HepG2 (cell line): ENCODE results near the gene CYP4F8. TPM values are rescaled to one million over a fixed set of nuclear protein-coding genes. Genes with fewer than 3 reads are reported as not detected.

Experiments
- HDAC1 ChIP-seq: sonication (generic); formaldehyde crosslinking; IDR thresholded peaks from 2 replicates; pipeline ENCODE4 v1.5.1; 2020; ENCODE audit warnings: mild to moderate bottlenecking, missing genetic modification reagents
- HNRNPL ChIP-seq: fragments of 200-400 bp; formaldehyde crosslinking; IDR thresholded peaks from 2 replicates; pipeline ENCODE4 v1.6.1; 2017; ENCODE audit warnings: mild to moderate bottlenecking, low read depth, low read length
- MAZ ChIP-seq, 2 experiments: sonication (generic) in 1 of 2; formaldehyde crosslinking in 1 of 2; IDR thresholded peaks; 2 replicates each; pipeline versions ENCODE4 v1.5.0 to v1.6.1; 2012 to 2020; ENCODE audit warnings: low read depth in 2 of 2, mild to moderate bottlenecking in 2 of 2, borderline replicate concordance in 1 of 2, improper control_type of control experiment in 1 of 2, low read length in 1 of 2, missing genetic modification reagents in 1 of 2, moderate library complexity in 1 of 2
- NRL ChIP-seq: sonication (generic); formaldehyde crosslinking; IDR thresholded peaks from 2 replicates; pipeline ENCODE4 v1.5.0; 2020; ENCODE audit warnings: missing genetic modification reagents, mild to moderate bottlenecking, moderate library complexity, borderline replicate concordance
- POLR2G ChIP-seq: fragments of 200-400 bp; formaldehyde crosslinking; IDR thresholded peaks from 2 replicates; pipeline ENCODE4 v1.6.1; 2018; ENCODE audit warnings: mild to moderate bottlenecking, low read depth, low read length, moderate library complexity
- RFXAP ChIP-seq: sonication (generic); formaldehyde crosslinking; IDR thresholded peaks from 2 replicates; pipeline ENCODE4 v1.4.0; 2020; ENCODE audit warnings: missing genetic modification reagents, borderline replicate concordance
- SP4 ChIP-seq: sonication (generic); formaldehyde crosslinking; IDR thresholded peaks from 2 replicates; pipeline ENCODE4 v1.8.1; 2023; ENCODE audit warnings: mild to moderate bottlenecking, missing genetic modification reagents
- THAP7 ChIP-seq: sonication (generic); formaldehyde crosslinking; IDR thresholded peaks from 2 replicates; pipeline ENCODE4 v1.8.1; 2023; ENCODE audit warnings: mild to moderate bottlenecking, missing genetic modification reagents
- TOPORS ChIP-seq: sonication (generic); formaldehyde crosslinking; IDR thresholded peaks from 2 replicates; pipeline ENCODE4 v1.8.0; 2023; ENCODE audit warnings: mild to moderate bottlenecking, missing genetic modification reagents
- ZMYM4 ChIP-seq: sonication (generic); formaldehyde crosslinking; IDR thresholded peaks from 2 replicates; pipeline ENCODE4 v1.8.1; 2023; ENCODE audit warnings: mild to moderate bottlenecking, missing genetic modification reagents
- ZNF501 ChIP-seq: sonication (generic); formaldehyde crosslinking; IDR thresholded peaks from 2 replicates; pipeline ENCODE4 v1.5.1; 2020; ENCODE audit warnings: mild to moderate bottlenecking, moderate library complexity, missing genetic modification reagents
- ZNF546 ChIP-seq: sonication (generic); formaldehyde crosslinking; conservative IDR thresholded peaks from 2 replicates; pipeline ENCODE4 v1.8.1; 2023; ENCODE audit warnings: mild to moderate bottlenecking, missing genetic modification reagents
- polyA plus RNA-seq, 8 experiments: library from polyadenylated mRNA; depleted of rRNA in 3 of 8; stranded (reverse) in 7 of 8; unstranded in 1 of 8; fragments of >200 nt; fragmentation: Illumina TruSeq in 4 of 8; extraction: Trizol in 4 of 8; gene quantifications; 2 replicates each; pipeline versions ENCODE4 v1.2.1 to v1.2.3, GENCODE V29; 2011 to 2016; ENCODE audit warnings: low read depth in 4 of 8, missing spikeins in 1 of 8, mixed read lengths in 1 of 8; ENCODE audit not compliant: insufficient read depth in 1 of 8
- total RNA-seq, 5 experiments: library from RNA; depleted of rRNA; stranded (reverse); fragments of >200 nt; fragmentation: Illumina TruSeq; extraction: Trizol; gene quantifications; 2 replicates each; pipeline ENCODE4 v1.2.3, GENCODE V29; 2016; ENCODE audit warnings: low read depth in 1 of 5
- TF ChIP-seq, protein P1 (sequence below): sonication (generic); formaldehyde crosslinking; IDR thresholded peaks from 2 replicates; pipeline ENCODE4 v1.4.0; 2020; ENCODE audit warnings: missing genetic modification reagents
- TF ChIP-seq, protein P2 (sequence below), 2 experiments: sonication (generic) in 1 of 2; formaldehyde crosslinking in 1 of 2; IDR thresholded peaks; 2 replicates each; pipeline versions ENCODE4 v1.5.1 to v1.6.1; 2011 to 2020; ENCODE audit warnings: borderline replicate concordance in 1 of 2, low read depth in 1 of 2, low read length in 1 of 2, mild to moderate bottlenecking in 1 of 2, missing genetic modification reagents in 1 of 2, moderate library complexity in 1 of 2
- TF ChIP-seq, protein P3 (sequence below): sonication (generic); formaldehyde crosslinking; IDR thresholded peaks from 2 replicates; pipeline ENCODE4 v1.4.0; 2020; ENCODE audit warnings: missing genetic modification reagents, borderline replicate concordance

The CYP4F8 gene
- total and polyA plus RNA-seq, 2 of the 13 experiments (the other 11 are each of a cell fraction or from before 2014, with no cell fraction given): not detected

DNA sequence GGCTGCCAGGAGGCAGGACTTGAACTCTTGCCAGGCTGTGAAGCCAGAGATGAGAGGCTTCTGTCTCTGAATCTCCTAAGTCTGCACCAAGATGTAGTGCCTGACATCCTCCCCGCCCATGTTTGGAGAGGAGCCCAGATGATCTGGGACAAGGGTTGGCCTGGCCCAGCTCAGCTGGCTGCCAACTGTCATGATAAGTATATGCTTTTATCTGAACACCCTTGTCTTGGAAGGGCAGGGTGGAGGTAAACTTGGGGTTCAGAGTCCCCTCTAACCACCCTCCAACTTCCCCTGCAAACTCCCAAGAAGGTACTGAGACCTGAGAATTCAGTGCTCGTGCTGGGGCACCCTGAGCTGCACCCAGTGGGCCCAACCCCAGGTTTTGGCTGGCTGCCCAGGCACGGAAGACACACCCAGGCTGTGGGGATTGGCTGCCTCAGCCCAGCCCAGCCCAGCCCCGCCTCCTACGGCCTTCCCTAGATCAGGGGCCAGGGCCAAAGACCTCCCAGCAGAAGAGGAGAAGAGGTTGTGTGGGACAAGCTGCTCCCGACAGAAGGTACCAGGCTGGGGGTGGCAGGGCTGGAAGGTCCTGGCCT is 57.7 kb downstream of the CYP4F8 start, which contains the start of gene CYP4F12 (continued):
- peak; percentile 73 for TF ChIP-seq ZNF501
- TF ChIP-seq, protein P1, sequence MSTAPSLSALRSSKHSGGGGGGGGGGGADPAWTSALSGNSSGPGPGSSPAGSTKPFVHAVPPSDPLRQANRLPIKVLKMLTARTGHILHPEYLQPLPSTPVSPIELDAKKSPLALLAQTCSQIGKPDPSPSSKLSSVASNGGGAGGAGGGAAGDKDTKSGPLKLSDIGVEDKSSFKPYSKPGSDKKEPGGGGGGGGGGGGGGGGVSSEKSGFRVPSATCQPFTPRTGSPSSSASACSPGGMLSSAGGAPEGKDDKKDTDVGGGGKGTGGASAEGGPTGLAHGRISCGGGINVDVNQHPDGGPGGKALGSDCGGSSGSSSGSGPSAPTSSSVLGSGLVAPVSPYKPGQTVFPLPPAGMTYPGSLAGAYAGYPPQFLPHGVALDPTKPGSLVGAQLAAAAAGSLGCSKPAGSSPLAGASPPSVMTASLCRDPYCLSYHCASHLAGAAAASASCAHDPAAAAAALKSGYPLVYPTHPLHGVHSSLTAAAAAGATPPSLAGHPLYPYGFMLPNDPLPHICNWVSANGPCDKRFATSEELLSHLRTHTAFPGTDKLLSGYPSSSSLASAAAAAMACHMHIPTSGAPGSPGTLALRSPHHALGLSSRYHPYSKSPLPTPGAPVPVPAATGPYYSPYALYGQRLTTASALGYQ (CRISPR knock-in tag): 0 out of 2 replicates have a peak, but pooled peaks have one; percentile 13
- no peak for TF ChIP-seq HDAC1
- TF ChIP-seq, protein P2, sequence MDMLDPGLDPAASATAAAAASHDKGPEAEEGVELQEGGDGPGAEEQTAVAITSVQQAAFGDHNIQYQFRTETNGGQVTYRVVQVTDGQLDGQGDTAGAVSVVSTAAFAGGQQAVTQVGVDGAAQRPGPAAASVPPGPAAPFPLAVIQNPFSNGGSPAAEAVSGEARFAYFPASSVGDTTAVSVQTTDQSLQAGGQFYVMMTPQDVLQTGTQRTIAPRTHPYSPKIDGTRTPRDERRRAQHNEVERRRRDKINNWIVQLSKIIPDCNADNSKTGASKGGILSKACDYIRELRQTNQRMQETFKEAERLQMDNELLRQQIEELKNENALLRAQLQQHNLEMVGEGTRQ (IDR thresholded peaks at IDR 0.05; ENCODE audit: low read depth, low read length): no peak
- TF ChIP-seq, protein P2 (CRISPR knock-in tag; IDR thresholded peaks at IDR 0.05; ENCODE audit: borderline replicate concordance): 0 out of 2 replicates have a peak, but pooled peaks have one; percentile 27
- TF ChIP-seq RFXAP: 0 out of 2 replicates have a peak, but pooled peaks have one; percentile 30
- 0 out of 2 replicates have a peak, but pooled peaks have one; percentile 40 for TF ChIP-seq TOPORS (CRISPR knock-in tag)
- TF ChIP-seq POLR2G: peak; percentile 68
- TF ChIP-seq ZMYM4 (CRISPR knock-in tag): peak; percentile 49; the same call in 1 of the 2 replicates
- 0 out of 2 replicates have a peak, but pooled peaks have one; percentile 60 for TF ChIP-seq NRL
- TF ChIP-seq HNRNPL: no peak; the same call in 1 of the 2 replicates
- TF ChIP-seq SP4 (CRISPR knock-in tag): peak; percentile 50; the same call in 1 of the 2 replicates
- TF ChIP-seq, protein P3, sequence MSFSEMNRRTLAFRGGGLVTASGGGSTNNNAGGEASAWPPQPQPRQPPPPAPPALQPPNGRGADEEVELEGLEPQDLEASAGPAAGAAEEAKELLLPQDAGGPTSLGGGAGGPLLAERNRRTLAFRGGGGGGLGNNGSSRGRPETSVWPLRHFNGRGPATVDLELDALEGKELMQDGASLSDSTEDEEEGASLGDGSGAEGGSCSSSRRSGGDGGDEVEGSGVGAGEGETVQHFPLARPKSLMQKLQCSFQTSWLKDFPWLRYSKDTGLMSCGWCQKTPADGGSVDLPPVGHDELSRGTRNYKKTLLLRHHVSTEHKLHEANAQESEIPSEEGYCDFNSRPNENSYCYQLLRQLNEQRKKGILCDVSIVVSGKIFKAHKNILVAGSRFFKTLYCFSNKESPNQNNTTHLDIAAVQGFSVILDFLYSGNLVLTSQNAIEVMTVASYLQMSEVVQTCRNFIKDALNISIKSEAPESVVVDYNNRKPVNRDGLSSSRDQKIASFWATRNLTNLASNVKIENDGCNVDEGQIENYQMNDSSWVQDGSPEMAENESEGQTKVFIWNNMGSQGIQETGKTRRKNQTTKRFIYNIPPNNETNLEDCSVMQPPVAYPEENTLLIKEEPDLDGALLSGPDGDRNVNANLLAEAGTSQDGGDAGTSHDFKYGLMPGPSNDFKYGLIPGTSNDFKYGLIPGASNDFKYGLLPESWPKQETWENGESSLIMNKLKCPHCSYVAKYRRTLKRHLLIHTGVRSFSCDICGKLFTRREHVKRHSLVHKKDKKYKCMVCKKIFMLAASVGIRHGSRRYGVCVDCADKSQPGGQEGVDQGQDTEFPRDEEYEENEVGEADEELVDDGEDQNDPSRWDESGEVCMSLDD (CRISPR knock-in tag): 0 out of 2 replicates have a peak, but pooled peaks have one; percentile 33
- no peak for TF ChIP-seq MAZ (IDR thresholded peaks at IDR 0.05; ENCODE audit: borderline replicate concordance, low read depth, low read length)
- peak; percentile 44; the same call in 1 of the 2 replicates for TF ChIP-seq MAZ (CRISPR knock-in tag; IDR thresholded peaks at IDR 0.05; ENCODE audit: low read depth)
- TF ChIP-seq ZNF546 (CRISPR knock-in tag): no peak
- no peak for TF ChIP-seq THAP7 (CRISPR knock-in tag)
